ENCODE data around the gene DLG4.
A peak's percentile ranks its signal among the peaks of the same experiment; 100 is the strongest.

GRCh38 chr17:7213895-7214299 is 5.7 kb downstream of the DLG4 start:
- TF ChIP-seq CTCF (IDR thresholded peaks at IDR 0.05; ENCODE audit: low read length) (peak; percentile 63), EZH2 (IDR thresholded peaks at IDR 0.05; ENCODE audit: borderline replicate concordance, low read length) (no peak)

Data from OCI-LY1 (cell line).